Ovary (tissue), 3 donors: ENCODE results near the gene TBX3.

Experiments used
- CTCF ChIP-seq, 3 donors: fragments of 450-650 bp in 2 of 3; fragments of 200-600 bp in 1 of 3; IDR thresholded peaks; one replicate each; pipeline versions ENCODE4 v1.5.1 to v1.8.0; 2016 to 2022; ENCODE audit warnings: antibody characterized with exemption in 3 of 3, mild to moderate bottlenecking in 1 of 3
- EP300 ChIP-seq: sonication (generic); formaldehyde crosslinking; IDR thresholded peaks from one replicate; pipeline ENCODE4 v1.6.1; 2017; ENCODE audit warnings: antibody characterized with exemption
- donor health status: DM: no; HTN: no; CAD: no.

- TF ChIP-seq CTCF (IDR thresholded peaks at IDR 0.05) (no peak), EP300 (no peak)
Observed at GRCh38 chr12:114685869-114686268, 1.9 kb upstream of the TBX3 start.
